HAP-1 (cell line): ENCODE data around the gene SKAP1.
A peak's percentile ranks its signal among the peaks of the same experiment; 100 is the strongest.

ENCODE experiments used
- DNase-seq, 2 experiments: peaks; one replicate each; pipeline ENCODE4 v3.0.0-alpha.2; 2016 to 2020; ENCODE audit warnings: low spot score in 2 of 2
- H3K27me3 ChIP-seq: fragments of 250-450 bp; sonication (Bioruptor Pico); 2 replicates; pipeline ENCODE4 v1.5.1; 2020; ENCODE audit warnings: low read depth, mild to moderate bottlenecking, moderate library complexity
- H3K36me3 ChIP-seq: fragments of 250-450 bp; sonication (Bioruptor Pico); replicated peaks from 2 replicates; pipeline ENCODE4 v1.5.1; 2020; ENCODE audit warnings: mild to moderate bottlenecking
- H3K4me1 ChIP-seq: fragments of 250-450 bp; sonication (Bioruptor Pico); 2 replicates; pipeline ENCODE4 v1.5.1; 2020; ENCODE audit warnings: mild to moderate bottlenecking
- H3K4me3 ChIP-seq: fragments of 250-450 bp; sonication (Bioruptor Pico); 2 replicates; pipeline ENCODE4 v1.5.1; 2020; ENCODE audit warnings: mild to moderate bottlenecking, moderate library complexity
- H3K9me3 ChIP-seq: fragments of 250-450 bp; sonication (Bioruptor Pico); 2 replicates; pipeline ENCODE4 v1.5.1; 2020; ENCODE audit warnings: mild to moderate bottlenecking, moderate library complexity
- in situ Hi-C: fragments of 300-500 bp; cut with MboI; formaldehyde crosslinking; loops from 3 replicates; pipeline ENCODE4 v1.14.3; 2020; ENCODE audit warnings: low sequenced_read_pairs, inconsistent platforms, mixed read lengths

Gene SKAP1

GRCh38 chr17:48123776-48124388, 306.1 kb downstream of the SKAP1 start:
- Histone ChIP-seq H3K4me3 (no peak overlapping the region), H3K4me1 (no peaks in the 10 kb centered on the region), H3K27me3 (no peaks in the 10 kb centered on the region), H3K9me3 (no peaks in the 10 kb centered on the region), H3K36me3 (peaks cover 19% of the 10 kb centered on the region)
- DNase-seq, result no peak
- in situ Hi-C loops, result no loop called here

GRCh38 chr17:48123111-48123510, 306.9 kb downstream of the SKAP1 start:
- no peaks in the 10 kb centered on the region for H3K9me3 ChIP-seq
- H3K36me3 ChIP-seq, result peaks cover 24% of the 10 kb centered on the region
- H3K4me1 ChIP-seq, result no peaks in the 10 kb centered on the region
- no peak for DNase-seq
- no peak overlapping the region for H3K4me3 ChIP-seq
- in situ Hi-C loops, result no loop called here
- H3K27me3 ChIP-seq, result no peaks in the 10 kb centered on the region

GRCh38 chr17:48122665-48123045, 307.4 kb downstream of the SKAP1 start:
- no peak overlapping the region for H3K4me3 ChIP-seq

GRCh38 chr17:48121923-48122664, 307.9 kb downstream of the SKAP1 start:
- Histone ChIP-seq H3K27me3 (no peaks in the 10 kb centered on the region), H3K4me3 (no peak overlapping the region), H3K9me3 (no peaks in the 10 kb centered on the region), H3K36me3 (peaks cover 30% of the 10 kb centered on the region), H3K4me1 (no peaks in the 10 kb centered on the region)
- no peak for DNase-seq
- in situ Hi-C loops, result no loop called here

More at GRCh38 chr17:48122665-48123045, 307.4 kb downstream of the SKAP1 start:
- H3K36me3 ChIP-seq, result peaks cover 28% of the 10 kb centered on the region
- no peaks in the 10 kb centered on the region for H3K4me1 ChIP-seq
- DNase-seq, result no peak
- H3K9me3 ChIP-seq, result no peaks in the 10 kb centered on the region
- in situ Hi-C loops, result no loop called here
- no peaks in the 10 kb centered on the region for H3K27me3 ChIP-seq

- Histone ChIP-seq H3K36me3 (peaks cover 11% of the 10 kb centered on the region), H3K27me3 (no peaks in the 10 kb centered on the region), H3K9me3 (no peaks in the 10 kb centered on the region), H3K4me1 (peaks cover 4% of the 10 kb centered on the region), H3K4me3 (no peak overlapping the region)
- no peak for DNase-seq
- in situ Hi-C loops, result no loop called here
Observed at GRCh38 chr17:48113201-48113676, 316.8 kb downstream of the SKAP1 start.

- in situ Hi-C loops, result no loop called here
- no peak overlapping the region for H3K4me3 ChIP-seq
Observed at GRCh38 chr17:48111937-48112241, 318.1 kb downstream of the SKAP1 start.

GRCh38 chr17:48110761-48111160, 319.3 kb downstream of the SKAP1 start:
- Histone ChIP-seq H3K9me3 (no peaks in the 10 kb centered on the region), H3K36me3 (peaks cover 4% of the 10 kb centered on the region), H3K27me3 (no peaks in the 10 kb centered on the region), H3K4me3 (no peak overlapping the region), H3K4me1 (peaks cover 4% of the 10 kb centered on the region)
- in situ Hi-C loops, result no loop called here
- DNase-seq, result no peak

More at GRCh38 chr17:48111937-48112241, 318.1 kb downstream of the SKAP1 start:
- Histone ChIP-seq H3K9me3 (no peaks in the 10 kb centered on the region), H3K4me1 (peaks cover 4% of the 10 kb centered on the region), H3K36me3 (peaks cover 4% of the 10 kb centered on the region), H3K27me3 (no peaks in the 10 kb centered on the region)
- DNase-seq, result no peak

- peak within 1 kb of the TSS; percentile 85 for H3K4me3 ChIP-seq
- in situ Hi-C loops, result no loop called here
- peak; percentile 93 to 96 for DNase-seq
- H3K36me3 ChIP-seq, result no peaks in the 10 kb centered on the region; the same call in 1 of the 2 replicates
- peaks cover 4% of the 10 kb centered on the region for H3K4me1 ChIP-seq
- peaks cover 2% of the 10 kb centered on the region; the same call in 1 of the 2 replicates for H3K9me3 ChIP-seq
- no peaks in the 10 kb centered on the region for H3K27me3 ChIP-seq
Observed at GRCh38 chr17:48107137-48108055, 322.6 kb downstream of the SKAP1 start, which contains the start of gene SNX11. SNX11 (plus strand) TSS chr17:48107766; CDS start chr17:48112044, 4,278 bp downstream.

GRCh38 chr17:48106802-48107136, 323.2 kb downstream of the SKAP1 start:
- Histone ChIP-seq H3K36me3 (no peaks in the 10 kb centered on the region), H3K4me1 (peaks cover 4% of the 10 kb centered on the region), H3K9me3 (peaks cover 2% of the 10 kb centered on the region; the same call in 1 of the 2 replicates), H3K27me3 (no peaks in the 10 kb centered on the region), H3K4me3 (peak overlapping the region; percentile 85)
- no peak for DNase-seq
- in situ Hi-C loops, result no loop called here

GRCh38 chr17:48104440-48104839, 325.6 kb downstream of the SKAP1 start:
- Histone ChIP-seq H3K9me3 (peaks cover 2% of the 10 kb centered on the region; the same call in 1 of the 2 replicates), H3K27me3 (no peaks in the 10 kb centered on the region), H3K36me3 (no peaks in the 10 kb centered on the region), H3K4me1 (peaks cover 8% of the 10 kb centered on the region), H3K4me3 (no peak overlapping the region)
- no peak for DNase-seq
- in situ Hi-C loops, result no loop called here

GRCh38 chr17:48102798-48103715, 327.0 kb downstream of the SKAP1 start:
- in situ Hi-C loops, result no loop called here
- no peaks in the 10 kb centered on the region for H3K27me3 ChIP-seq
- H3K36me3 ChIP-seq, result peaks cover 4% of the 10 kb centered on the region; the same call in 1 of the 2 replicates
- H3K4me3 ChIP-seq, result no peak overlapping the region
- DNase-seq, result no peak
- peaks cover 2% of the 10 kb centered on the region; the same call in 1 of the 2 replicates for H3K9me3 ChIP-seq
- peaks cover 3% of the 10 kb centered on the region for H3K4me1 ChIP-seq

GRCh38 chr17:48102043-48102750, 327.8 kb downstream of the SKAP1 start:
- H3K27me3 ChIP-seq, result no peaks in the 10 kb centered on the region
- H3K9me3 ChIP-seq, result peaks cover 2% of the 10 kb centered on the region; the same call in 1 of the 2 replicates
- in situ Hi-C loops, result no loop called here
- H3K4me3 ChIP-seq, result no peak overlapping the region
- H3K36me3 ChIP-seq, result peaks cover 4% of the 10 kb centered on the region; the same call in 1 of the 2 replicates
- peaks cover 3% of the 10 kb centered on the region for H3K4me1 ChIP-seq
- DNase-seq, result no peak
